Measurements from ENCODE around the gene GABRB3.

The GABRB3 gene

DNA sequence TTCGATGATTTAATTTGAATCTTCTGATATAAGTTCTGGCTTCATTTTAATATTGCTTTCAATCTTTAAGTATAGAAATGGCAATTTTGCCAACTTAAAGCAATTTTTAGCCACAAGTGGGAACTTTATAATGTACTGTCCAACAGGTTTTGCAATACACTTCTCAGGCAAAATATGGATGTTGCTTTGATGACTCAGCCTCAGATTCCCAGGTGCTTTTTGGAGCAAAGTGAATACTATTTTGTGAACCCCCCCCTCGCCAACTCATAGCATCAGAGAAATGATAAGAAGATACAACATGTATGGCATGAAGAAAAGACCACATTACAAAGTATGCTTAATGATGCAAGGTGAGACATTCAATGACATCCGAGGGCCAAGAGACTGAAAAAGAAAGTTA is 158.1 kb downstream of the GABRB3 start:
- H3K27ac ChIP-seq (ENCODE audit: extremely low read depth, low read depth, low read length): no peak overlapping the region
- H3K4me1 ChIP-seq (ENCODE audit: control insufficient read depth, insufficient read depth, low read length): no peaks in the 10 kb centered on the region
- no peaks in the 10 kb centered on the region for H3K9me3 ChIP-seq (ENCODE audit: control insufficient read depth, insufficient read depth, low read depth, low read length)
- H3K36me3 ChIP-seq (ENCODE audit: control insufficient read depth in 2 of 2, insufficient read depth in 1 of 2, low read length in 2 of 2): no peaks in the 10 kb centered on the region
- no peak overlapping the region for H3K4me3 ChIP-seq (ENCODE audit: low read depth, low read length)
- TF ChIP-seq SP7 (tag by site-specific recombination; IDR thresholded peaks at IDR 0.05) (no peak), ZNF529 (tag by site-specific recombination; IDR thresholded peaks at IDR 0.05; ENCODE audit: insufficient replicate concordance) (no peak), ZNF239 (tag by site-specific recombination; IDR thresholded peaks at IDR 0.05) (no peak), ZNF629 (tag by site-specific recombination; IDR thresholded peaks at IDR 0.05) (no peak), ZNF416 (tag by site-specific recombination; IDR thresholded peaks at IDR 0.05) (no peak), ZNF37A (tag by site-specific recombination; IDR thresholded peaks at IDR 0.05) (no peak), SP3 (tag by site-specific recombination; IDR thresholded peaks at IDR 0.05) (no peak), ZXDB (tag by site-specific recombination; IDR thresholded peaks at IDR 0.05) (no peak), ZNF677 (tag by site-specific recombination; IDR thresholded peaks at IDR 0.05) (no peak), ZNF157 (tag by site-specific recombination; IDR thresholded peaks at IDR 0.05) (no peak), WT1 (tag by site-specific recombination; IDR thresholded peaks at IDR 0.05) (no peak), ZNF558 (tag by site-specific recombination; IDR thresholded peaks at IDR 0.05) (no peak), KLF1 (tag by site-specific recombination; IDR thresholded peaks at IDR 0.05) (no peak), ZNF626 (tag by site-specific recombination; IDR thresholded peaks at IDR 0.05) (no peak), ZEB2 (tag by site-specific recombination; IDR thresholded peaks at IDR 0.05) (no peak)
- TF ChIP-seq, protein P1, sequence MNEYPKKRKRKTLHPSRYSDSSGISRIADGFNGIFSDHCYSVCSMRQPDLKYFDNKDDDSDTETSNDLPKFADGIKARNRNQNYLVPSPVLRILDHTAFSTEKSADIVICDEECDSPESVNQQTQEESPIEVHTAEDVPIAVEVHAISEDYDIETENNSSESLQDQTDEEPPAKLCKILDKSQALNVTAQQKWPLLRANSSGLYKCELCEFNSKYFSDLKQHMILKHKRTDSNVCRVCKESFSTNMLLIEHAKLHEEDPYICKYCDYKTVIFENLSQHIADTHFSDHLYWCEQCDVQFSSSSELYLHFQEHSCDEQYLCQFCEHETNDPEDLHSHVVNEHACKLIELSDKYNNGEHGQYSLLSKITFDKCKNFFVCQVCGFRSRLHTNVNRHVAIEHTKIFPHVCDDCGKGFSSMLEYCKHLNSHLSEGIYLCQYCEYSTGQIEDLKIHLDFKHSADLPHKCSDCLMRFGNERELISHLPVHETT (tag by site-specific recombination; IDR thresholded peaks at IDR 0.05): no peak
- POLR2A ChIA-PET: no interaction called here
- CTCF ChIA-PET: no interaction called here

DNA sequence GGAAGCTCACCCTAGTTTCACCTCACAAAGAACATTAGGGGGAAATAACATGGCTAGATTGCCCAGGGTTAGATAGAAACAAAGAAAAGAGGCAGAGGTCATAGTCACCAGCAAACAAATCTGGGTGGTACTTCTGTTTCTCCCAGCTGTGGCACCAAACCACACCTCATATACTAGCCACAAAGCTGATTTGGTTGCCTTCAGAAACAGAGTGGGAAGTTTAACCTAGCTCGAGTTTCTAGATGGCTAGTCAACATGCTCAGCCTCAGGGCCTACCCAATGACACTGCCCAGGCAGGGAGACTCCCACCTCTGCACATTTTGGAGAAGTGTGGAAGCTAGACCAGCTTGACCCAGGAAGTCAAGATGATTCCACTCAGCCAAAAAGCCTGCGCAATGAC is 174.2 kb downstream of the GABRB3 start:
- CTCF ChIA-PET: no interaction called here
- no peaks in the 10 kb centered on the region for H3K4me1 ChIP-seq (ENCODE audit: control insufficient read depth, insufficient read depth, low read length)
- no peak overlapping the region for H3K4me3 ChIP-seq (ENCODE audit: low read depth, low read length)
- H3K36me3 ChIP-seq (ENCODE audit: control insufficient read depth in 2 of 2, insufficient read depth in 1 of 2, low read length in 2 of 2): no peaks in the 10 kb centered on the region
- POLR2A ChIA-PET: no interaction called here
- H3K27ac ChIP-seq (ENCODE audit: extremely low read depth, low read depth, low read length): no peak overlapping the region
- TF ChIP-seq, protein P2, sequence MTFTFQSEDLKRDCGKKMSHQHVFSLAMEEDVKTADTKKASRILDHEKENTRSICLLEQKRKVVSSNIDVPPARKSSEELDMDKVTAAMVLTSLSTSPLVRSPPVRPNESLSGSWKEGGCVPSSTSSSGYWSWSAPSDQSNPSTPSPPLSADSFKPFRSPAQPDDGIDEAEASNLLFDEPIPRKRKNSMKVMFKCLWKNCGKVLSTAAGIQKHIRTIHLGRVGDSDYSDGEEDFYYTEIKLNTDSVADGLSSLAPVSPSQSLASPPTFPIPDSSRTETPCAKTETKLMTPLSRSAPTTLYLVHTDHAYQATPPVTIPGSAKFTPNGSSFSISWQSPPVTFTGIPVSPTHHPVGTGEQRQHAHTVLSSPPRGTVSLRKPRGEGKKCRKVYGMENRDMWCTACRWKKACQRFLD (tag by site-specific recombination; IDR thresholded peaks at IDR 0.05): no peak
- TF ChIP-seq HOXA7 (CRISPR knock-in tag; IDR thresholded peaks at IDR 0.05; ENCODE audit: borderline replicate concordance) (no peak), ZNF114 (tag by site-specific recombination; IDR thresholded peaks at IDR 0.05) (no peak), ZFP3 (tag by site-specific recombination; IDR thresholded peaks at IDR 0.05; ENCODE audit: low read depth) (no peak), ZNF623 (tag by site-specific recombination; IDR thresholded peaks at IDR 0.05) (no peak), ZNF354C (tag by site-specific recombination; IDR thresholded peaks at IDR 0.05; ENCODE audit: borderline replicate concordance, low read depth) (no peak), OVOL3 (tag by site-specific recombination; IDR thresholded peaks at IDR 0.05) (no peak), IKZF3 (tag by site-specific recombination; IDR thresholded peaks at IDR 0.05) (no peak), ZNF112 (tag by site-specific recombination; IDR thresholded peaks at IDR 0.05) (no peak), ZNF311 (tag by site-specific recombination; IDR thresholded peaks at IDR 0.05; ENCODE audit: borderline replicate concordance) (no peak)
- TF ChIP-seq, protein P3, sequence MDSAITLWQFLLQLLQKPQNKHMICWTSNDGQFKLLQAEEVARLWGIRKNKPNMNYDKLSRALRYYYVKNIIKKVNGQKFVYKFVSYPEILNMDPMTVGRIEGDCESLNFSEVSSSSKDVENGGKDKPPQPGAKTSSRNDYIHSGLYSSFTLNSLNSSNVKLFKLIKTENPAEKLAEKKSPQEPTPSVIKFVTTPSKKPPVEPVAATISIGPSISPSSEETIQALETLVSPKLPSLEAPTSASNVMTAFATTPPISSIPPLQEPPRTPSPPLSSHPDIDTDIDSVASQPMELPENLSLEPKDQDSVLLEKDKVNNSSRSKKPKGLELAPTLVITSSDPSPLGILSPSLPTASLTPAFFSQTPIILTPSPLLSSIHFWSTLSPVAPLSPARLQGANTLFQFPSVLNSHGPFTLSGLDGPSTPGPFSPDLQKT (IDR thresholded peaks at IDR 0.05; ENCODE audit: borderline replicate concordance, low read depth, low read length): no peak
- TF ChIP-seq, protein P4, sequence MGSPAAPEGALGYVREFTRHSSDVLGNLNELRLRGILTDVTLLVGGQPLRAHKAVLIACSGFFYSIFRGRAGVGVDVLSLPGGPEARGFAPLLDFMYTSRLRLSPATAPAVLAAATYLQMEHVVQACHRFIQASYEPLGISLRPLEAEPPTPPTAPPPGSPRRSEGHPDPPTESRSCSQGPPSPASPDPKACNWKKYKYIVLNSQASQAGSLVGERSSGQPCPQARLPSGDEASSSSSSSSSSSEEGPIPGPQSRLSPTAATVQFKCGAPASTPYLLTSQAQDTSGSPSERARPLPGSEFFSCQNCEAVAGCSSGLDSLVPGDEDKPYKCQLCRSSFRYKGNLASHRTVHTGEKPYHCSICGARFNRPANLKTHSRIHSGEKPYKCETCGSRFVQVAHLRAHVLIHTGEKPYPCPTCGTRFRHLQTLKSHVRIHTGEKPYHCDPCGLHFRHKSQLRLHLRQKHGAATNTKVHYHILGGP (tag by site-specific recombination; IDR thresholded peaks at IDR 0.05): no peak
- no peaks in the 10 kb centered on the region for H3K9me3 ChIP-seq (ENCODE audit: control insufficient read depth, insufficient read depth, low read depth, low read length)

All from HEK293 (cell line).